ENCODE results near the gene MIA2. TPM values are rescaled to one million over a fixed set of nuclear protein-coding genes. Genes with fewer than 3 reads are reported as not detected.

MIA2 gene
- total and polyA plus RNA-seq, 9 of the 15 experiments (the other 6 are each of a cell fraction or from before 2014, with no cell fraction given) = 6.0 to 21.8 (median 12.8) TPM

DNA sequence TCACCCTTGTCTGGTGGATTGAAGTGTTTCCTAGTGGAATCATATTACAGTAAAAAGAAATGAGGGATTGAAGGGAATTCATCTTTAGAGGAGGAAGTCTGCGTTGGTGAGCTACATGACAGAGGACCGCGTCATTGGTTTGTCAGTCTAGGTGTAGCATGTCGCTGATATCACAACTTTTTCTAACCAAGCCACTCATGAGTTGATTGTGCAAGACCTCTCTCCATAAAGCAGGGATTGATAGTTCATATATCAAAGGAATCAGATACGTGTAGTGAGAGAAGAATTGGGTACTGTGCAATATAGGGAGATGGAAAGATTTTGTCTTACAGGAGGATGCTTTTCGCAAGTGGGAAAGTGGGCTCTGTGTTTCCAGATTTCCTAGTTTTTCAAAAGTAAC is 201.5 kb downstream of the MIA2 start (continued):
- TF ChIP-seq DDX20 (tag; IDR thresholded peaks at IDR 0.05; ENCODE audit: low read depth) (no peak), ZNF699 (CRISPR knock-in tag; IDR thresholded peaks at IDR 0.05; ENCODE audit: insufficient replicate concordance) (no peak)

Other genes starting within 250 kb of the MIA2 start
- gene SEC23A, start 130.7 kb upstream of the MIA2 start, total RNA-seq (2014; rRNA removed) = 14.5 and 18.2 TPM in 2 replicates
- 21.9 and 22.9 TPM in 2 replicates for gene SEC23A, start 130.7 kb upstream of the MIA2 start, total RNA-seq (2014; rRNA removed; fragmentation: Illumina TruSeq; extraction: Trizol)
- gene SEC23A, start 130.7 kb upstream of the MIA2 start, total RNA-seq (2015; rRNA removed; fragmentation: Illumina TruSeq; extraction: Trizol) = 21.6 and 27.6 TPM in 2 replicates
- 16.4 and 19.6 TPM in 2 replicates for gene SEC23A, start 130.7 kb upstream of the MIA2 start, total RNA-seq (2021)
- gene SEC23A, start 130.7 kb upstream of the MIA2 start, polyA plus RNA-seq (2011; rRNA removed) = 43.9 and 47.0 TPM in 2 replicates
- gene SEC23A, start 130.7 kb upstream of the MIA2 start, polyA plus RNA-seq (2014; fragmentation: Illumina TruSeq; extraction: Trizol) = 12.8 and 14.1 TPM in 2 replicates
- 1 to 10 TPM; 5.5 to 6.4 TPM for gene SEC23A, start 130.7 kb upstream of the MIA2 start, polyA plus RNA-seq (2014; fragmentation: Nextera tagmentation; extraction: Ambion mirVana)
- gene SEC23A, start 130.7 kb upstream of the MIA2 start, polyA plus RNA-seq (2014; rRNA removed) = 8.8 and 8.9 TPM in 2 replicates
- gene GEMIN2, start 119.6 kb upstream of the MIA2 start, total RNA-seq (2014; rRNA removed) = 43.0 and 64.0 TPM in 2 replicates
- 31.3 and 35.3 TPM in 2 replicates for gene GEMIN2, start 119.6 kb upstream of the MIA2 start, total RNA-seq (2014; rRNA removed; fragmentation: Illumina TruSeq; extraction: Trizol)
- gene GEMIN2, start 119.6 kb upstream of the MIA2 start, total RNA-seq (2015; rRNA removed; fragmentation: Illumina TruSeq; extraction: Trizol) = 32.0 and 33.1 TPM in 2 replicates
- 23.0 and 28.2 TPM in 2 replicates for gene GEMIN2, start 119.6 kb upstream of the MIA2 start, total RNA-seq (2021)
- gene GEMIN2, start 119.6 kb upstream of the MIA2 start, polyA plus RNA-seq (2011; rRNA removed) = 36.5 and 45.4 TPM in 2 replicates
- gene GEMIN2, start 119.6 kb upstream of the MIA2 start, polyA plus RNA-seq (2014; fragmentation: Illumina TruSeq; extraction: Trizol) = 37.8 and 45.5 TPM in 2 replicates
- 10 to 100 TPM; 54.5 to 60.8 TPM for gene GEMIN2, start 119.6 kb upstream of the MIA2 start, polyA plus RNA-seq (2014; fragmentation: Nextera tagmentation; extraction: Ambion mirVana)
- 51.4 and 87.6 TPM in 2 replicates for gene GEMIN2, start 119.6 kb upstream of the MIA2 start, polyA plus RNA-seq (2014; rRNA removed)
- gene TRAPPC6B, start 63.6 kb upstream of the MIA2 start, total RNA-seq (2014; rRNA removed) = 16.8 and 18.2 TPM in 2 replicates
- 17.4 and 21.3 TPM in 2 replicates for gene TRAPPC6B, start 63.6 kb upstream of the MIA2 start, total RNA-seq (2014; rRNA removed; fragmentation: Illumina TruSeq; extraction: Trizol)
- gene TRAPPC6B, start 63.6 kb upstream of the MIA2 start, total RNA-seq (2015; rRNA removed; fragmentation: Illumina TruSeq; extraction: Trizol) = 15.2 and 16.3 TPM in 2 replicates
- 22.1 and 22.5 TPM in 2 replicates for gene TRAPPC6B, start 63.6 kb upstream of the MIA2 start, total RNA-seq (2021)
- gene TRAPPC6B, start 63.6 kb upstream of the MIA2 start, polyA plus RNA-seq (2011; rRNA removed) = 20.4 and 23.8 TPM in 2 replicates
- 18.5 and 24.5 TPM in 2 replicates for gene TRAPPC6B, start 63.6 kb upstream of the MIA2 start, polyA plus RNA-seq (2014; fragmentation: Illumina TruSeq; extraction: Trizol)
- gene TRAPPC6B, start 63.6 kb upstream of the MIA2 start, polyA plus RNA-seq (2014; fragmentation: Nextera tagmentation; extraction: Ambion mirVana) = 1 to 10 TPM; 3.8 to 6.4 TPM
- 20.3 and 23.1 TPM in 2 replicates for gene TRAPPC6B, start 63.6 kb upstream of the MIA2 start, polyA plus RNA-seq (2014; rRNA removed)
- gene PNN, start 58.7 kb upstream of the MIA2 start, total RNA-seq (2014; rRNA removed) = 59.9 and 69.7 TPM in 2 replicates
- gene PNN, start 58.7 kb upstream of the MIA2 start, total RNA-seq (2014; rRNA removed; fragmentation: Illumina TruSeq; extraction: Trizol) = 75.9 and 84.5 TPM in 2 replicates
- gene PNN, start 58.7 kb upstream of the MIA2 start, total RNA-seq (2015; rRNA removed; fragmentation: Illumina TruSeq; extraction: Trizol) = 68.2 and 81.4 TPM in 2 replicates
- 53.4 and 67.7 TPM in 2 replicates for gene PNN, start 58.7 kb upstream of the MIA2 start, total RNA-seq (2021)
- gene PNN, start 58.7 kb upstream of the MIA2 start, polyA plus RNA-seq (2011; rRNA removed) = 42.8 and 46.6 TPM in 2 replicates
- 105 and 133 TPM in 2 replicates for gene PNN, start 58.7 kb upstream of the MIA2 start, polyA plus RNA-seq (2014; fragmentation: Illumina TruSeq; extraction: Trizol)
- 10 to 100 TPM; 30.2 to 38.1 TPM for gene PNN, start 58.7 kb upstream of the MIA2 start, polyA plus RNA-seq (2014; fragmentation: Nextera tagmentation; extraction: Ambion mirVana)
- 138 and 188 TPM in 2 replicates for gene PNN, start 58.7 kb upstream of the MIA2 start, polyA plus RNA-seq (2014; rRNA removed)
- 4.5 and 7.5 TPM in 2 replicates for gene FBXO33, start 198.5 kb downstream of the MIA2 start, total RNA-seq (2014; rRNA removed)
- 5.0 and 5.1 TPM in 2 replicates for gene FBXO33, start 198.5 kb downstream of the MIA2 start, total RNA-seq (2014; rRNA removed; fragmentation: Illumina TruSeq; extraction: Trizol)
- 4.6 and 5.4 TPM in 2 replicates for gene FBXO33, start 198.5 kb downstream of the MIA2 start, total RNA-seq (2015; rRNA removed; fragmentation: Illumina TruSeq; extraction: Trizol)
- gene FBXO33, start 198.5 kb downstream of the MIA2 start, total RNA-seq (2021) = 4.9 and 5.5 TPM in 2 replicates
- gene FBXO33, start 198.5 kb downstream of the MIA2 start, polyA plus RNA-seq (2011; rRNA removed) = 4.5 and 5.1 TPM in 2 replicates
- 3.9 and 4.0 TPM in 2 replicates for gene FBXO33, start 198.5 kb downstream of the MIA2 start, polyA plus RNA-seq (2014; fragmentation: Illumina TruSeq; extraction: Trizol)
- 1 to 10 TPM; 1.6 to 2.7 TPM for gene FBXO33, start 198.5 kb downstream of the MIA2 start, polyA plus RNA-seq (2014; fragmentation: Nextera tagmentation; extraction: Ambion mirVana)
- gene FBXO33, start 198.5 kb downstream of the MIA2 start, polyA plus RNA-seq (2014; rRNA removed) = 4.2 and 4.4 TPM in 2 replicates